Peyer's patch (tissue), 4 donors: Measurements from ENCODE around the gene MYO5C. TPM values are rescaled to one million over a fixed set of nuclear protein-coding genes. Genes with fewer than 3 reads are reported as not detected.
"Not testable (repeated sequence)": the region's sequence is repeated elsewhere in the genome, so short reads cannot be mapped to it uniquely, and the experiment has no call there.

Experiments
- DNase-seq, 3 donors: peaks; one replicate each; pipeline ENCODE4 v3.0.0-alpha.2; 2017 to 2019
- H3K27ac ChIP-seq, 4 donors: fragments of 200-600 bp; sonication (generic); one replicate each; pipeline ENCODE4 v1.5.1; 2016 to 2019
- H3K27me3 ChIP-seq, 2 donors: fragments of 200-600 bp; sonication (generic); one replicate each; pipeline ENCODE4 v1.5.1; 2019
- H3K36me3 ChIP-seq, 3 donors: fragments of 200-600 bp; sonication (generic); one replicate each; pipeline ENCODE4 v1.5.1; 2016 to 2019
- H3K4me1 ChIP-seq, 4 donors: fragments of 200-600 bp; sonication (generic); one replicate each; pipeline ENCODE4 v1.5.1; 2016 to 2019
- H3K4me3 ChIP-seq, 4 donors: fragments of 200-600 bp; sonication (generic); 1 replicate in 3 of 4; 2 replicates in 1 of 4; pipeline ENCODE4 v1.5.1; 2016 to 2019; ENCODE audit warnings: mild to moderate bottlenecking in 1 of 4
- H3K9me3 ChIP-seq, 4 donors: fragments of 200-600 bp; sonication (generic); one replicate each; pipeline ENCODE4 v1.5.1; 2016 to 2019; ENCODE audit warnings: mild to moderate bottlenecking in 1 of 4
- CTCF ChIP-seq, 6 experiments: fragments of 450-650 bp in 4 of 6; fragments of 200-600 bp in 2 of 6; sonication (generic) in 1 of 6; IDR thresholded peaks; one replicate each; pipeline ENCODE4 v1.5.1; 2017 to 2019; ENCODE audit warnings: antibody characterized with exemption in 6 of 6, mild to moderate bottlenecking in 3 of 6, moderate library complexity in 1 of 6
- POLR2A ChIP-seq, 2 donors: fragments of 450-650 bp; IDR thresholded peaks; one replicate each; pipeline ENCODE4 v1.5.1; 2017; ENCODE audit warnings: antibody characterized with exemption in 2 of 2, mild to moderate bottlenecking in 2 of 2, moderate library complexity in 2 of 2
- total RNA-seq, 4 donors: library from RNA; depleted of rRNA; stranded (reverse); fragments of >200 nt; gene quantifications; one replicate each; pipeline ENCODE4 v1.1.0, GENCODE V29; 2016

The MYO5C gene
- total RNA-seq, 4 donors from 2014 or later: 29.1 to 60.2 (median 45.4) TPM

GRCh38 chr15:52171807-52172206, 123.8 kb downstream of the MYO5C start:
- TF ChIP-seq POLR2A (IDR thresholded peaks at IDR 0.05) (no peak), CTCF (IDR thresholded peaks at IDR 0.05) (no peak)
- Histone ChIP-seq H3K36me3 (no peaks in the 10 kb centered on the region), H3K4me3 (no peak overlapping the region), H3K27ac (no peak overlapping the region), H3K4me1 (no peaks in the 10 kb centered on the region), H3K27me3 (no peaks in the 10 kb centered on the region), H3K9me3 (no peaks in the 10 kb centered on the region)
- DNase-seq: peak in 1 of 3 donors; percentile 22

GRCh38 chr15:52171386-52171785, 124.2 kb downstream of the MYO5C start:
- Histone ChIP-seq H3K9me3 (no peaks in the 10 kb centered on the region), H3K4me3 (no peak overlapping the region), H3K4me1 (no peaks in the 10 kb centered on the region), H3K27me3 (no peaks in the 10 kb centered on the region), H3K36me3 (no peaks in the 10 kb centered on the region), H3K27ac (no peak overlapping the region)
- TF ChIP-seq CTCF (IDR thresholded peaks at IDR 0.05) (no peak), POLR2A (IDR thresholded peaks at IDR 0.05) (no peak)
- DNase-seq: peak in 1 of 3 donors; percentile 38

GRCh38 chr15:52170199-52170598, 125.4 kb downstream of the MYO5C start:
- H3K27ac ChIP-seq, H3K9me3 ChIP-seq, H3K27me3 ChIP-seq, H3K36me3 ChIP-seq, DNase-seq, H3K4me3 ChIP-seq, H3K4me1 ChIP-seq: not testable (repeated sequence)

- H3K9me3 ChIP-seq, H3K4me3 ChIP-seq, H3K27ac ChIP-seq, DNase-seq, H3K27me3 ChIP-seq, H3K4me1 ChIP-seq, H3K36me3 ChIP-seq: not testable (repeated sequence)
Observed at GRCh38 chr15:52165494-52166131, 130.0 kb downstream of the MYO5C start.

GRCh38 chr15:52164631-52165265, 130.9 kb downstream of the MYO5C start:
- Histone ChIP-seq H3K36me3 (no peaks in the 10 kb centered on the region), H3K27me3 (no peaks in the 10 kb centered on the region), H3K9me3 (no peaks in the 10 kb centered on the region), H3K27ac (no peak overlapping the region), H3K4me3 (no peak overlapping the region), H3K4me1 (no peaks in the 10 kb centered on the region)
- peak in 1 of 3 donors; percentile 25 for DNase-seq
- TF ChIP-seq POLR2A (IDR thresholded peaks at IDR 0.05) (no peak), CTCF (IDR thresholded peaks at IDR 0.05) (no peak)

GRCh38 chr15:52163321-52164190, 132.0 kb downstream of the MYO5C start:
- DNase-seq: peak in 1 of 3 donors; percentile 46
- Histone ChIP-seq H3K4me3 (no peak overlapping the region), H3K9me3 (no peaks in the 10 kb centered on the region), H3K27me3 (no peaks in the 10 kb centered on the region), H3K4me1 (no peaks in the 10 kb centered on the region), H3K36me3 (no peaks in the 10 kb centered on the region), H3K27ac (no peak overlapping the region)
- TF ChIP-seq POLR2A (IDR thresholded peaks at IDR 0.05) (no peak), CTCF (IDR thresholded peaks at IDR 0.05) (peak in 1 of 6 experiments; percentile 10)
